ENCODE data around the gene TRPV5.
"Not testable (repeated sequence)": the region's sequence is repeated elsewhere in the genome, so short reads cannot be mapped to it uniquely, and the experiment has no call there.

TRPV5 gene
- total RNA-seq = 0 to 0.06 reads per million in 2 experiments

DNA sequence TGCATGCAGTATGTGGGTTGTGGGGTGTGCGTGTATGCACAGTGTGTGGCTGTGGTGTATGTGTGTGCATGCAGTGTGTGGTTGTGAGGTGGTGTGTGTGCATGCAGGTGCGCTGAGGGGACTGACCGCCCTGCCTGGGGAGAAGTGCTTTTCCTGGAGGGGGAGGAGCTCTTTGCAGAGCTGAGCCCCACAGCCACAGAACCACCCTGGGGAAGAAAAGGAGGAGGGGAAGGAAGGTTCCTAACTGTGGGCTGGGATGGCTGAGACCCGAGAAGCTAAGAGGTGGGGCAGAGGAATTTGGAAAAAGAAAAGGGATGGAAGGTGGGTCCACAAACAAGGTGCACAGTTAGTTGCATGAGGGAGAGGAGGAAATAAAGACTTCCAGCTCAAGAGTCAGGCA, at the start of gene TRPV5:
TRPV5 (minus strand) TSS at position 123 of the 400 bp plus-strand sequence. CDS start 287 bp downstream, outside the sequence.
- DNase-seq (ENCODE audit: low read depth) = no peak

GRCh38 chr7:142978402-142978801, 44.9 kb upstream of the TRPV5 start:
- DNase-seq (ENCODE audit: low read depth) = not testable (repeated sequence)

DNA sequence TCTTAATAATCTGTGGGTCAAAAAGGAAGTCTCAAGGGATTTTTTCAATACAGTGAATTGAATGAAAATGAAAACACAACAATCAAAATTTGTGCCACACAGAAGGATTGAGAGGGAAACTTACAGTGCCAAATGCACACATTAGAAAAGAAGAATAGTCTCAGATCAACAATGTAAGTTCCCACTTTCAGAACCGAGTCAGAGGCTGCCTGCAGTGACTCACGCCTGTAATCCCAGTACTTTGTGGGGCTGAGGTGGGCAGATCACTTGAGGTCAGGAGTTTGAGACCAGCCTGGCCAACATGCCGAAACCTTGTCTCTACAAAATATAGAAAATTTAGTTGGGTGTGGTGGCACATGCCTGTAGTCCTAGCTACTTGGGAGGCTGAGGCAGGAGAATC, 41.1 kb upstream of the TRPV5 start:
- no peak for DNase-seq (ENCODE audit: low read depth)

DNA sequence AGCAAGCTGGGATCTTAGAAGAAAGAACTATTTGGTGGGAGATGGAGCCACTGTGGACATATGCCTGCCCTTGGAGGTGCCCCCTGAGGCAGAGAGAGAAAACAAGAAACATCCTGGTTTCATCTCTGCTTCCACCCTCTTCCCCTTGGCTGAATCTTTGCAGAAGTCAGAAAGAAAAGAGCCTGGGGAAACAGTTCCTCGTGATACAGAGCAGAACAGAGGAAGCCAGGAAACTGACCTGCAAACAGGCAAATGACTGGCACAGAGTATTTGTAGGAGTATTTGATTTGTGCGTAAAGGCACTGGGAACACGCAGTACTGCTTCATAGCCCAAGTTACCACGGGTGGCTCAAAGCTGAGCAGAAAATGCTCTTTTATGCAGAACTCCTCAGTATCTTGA, 35.6 kb upstream of the TRPV5 start:
- no peak for DNase-seq (ENCODE audit: low read depth)

DNA sequence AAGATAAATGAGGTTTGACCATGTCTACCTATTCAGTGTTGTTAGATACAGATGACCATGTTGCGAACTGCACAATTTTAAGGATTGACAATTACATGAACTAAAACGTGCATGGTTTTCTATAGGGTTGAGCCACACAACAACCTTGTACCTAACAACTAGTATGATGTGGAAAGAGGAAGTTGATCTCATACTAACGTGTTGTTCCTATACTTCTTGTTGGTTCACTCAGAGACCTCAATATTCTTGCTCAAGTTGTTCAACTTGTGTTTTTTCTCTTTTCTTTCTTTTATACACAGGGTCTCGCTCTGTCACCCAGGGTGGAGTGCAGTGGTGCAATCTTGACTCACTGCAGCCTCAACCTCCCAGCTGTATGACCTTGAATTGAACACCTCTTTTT, 34.7 kb upstream of the TRPV5 start:
- DNase-seq (ENCODE audit: low read depth) = no peak

DNA sequence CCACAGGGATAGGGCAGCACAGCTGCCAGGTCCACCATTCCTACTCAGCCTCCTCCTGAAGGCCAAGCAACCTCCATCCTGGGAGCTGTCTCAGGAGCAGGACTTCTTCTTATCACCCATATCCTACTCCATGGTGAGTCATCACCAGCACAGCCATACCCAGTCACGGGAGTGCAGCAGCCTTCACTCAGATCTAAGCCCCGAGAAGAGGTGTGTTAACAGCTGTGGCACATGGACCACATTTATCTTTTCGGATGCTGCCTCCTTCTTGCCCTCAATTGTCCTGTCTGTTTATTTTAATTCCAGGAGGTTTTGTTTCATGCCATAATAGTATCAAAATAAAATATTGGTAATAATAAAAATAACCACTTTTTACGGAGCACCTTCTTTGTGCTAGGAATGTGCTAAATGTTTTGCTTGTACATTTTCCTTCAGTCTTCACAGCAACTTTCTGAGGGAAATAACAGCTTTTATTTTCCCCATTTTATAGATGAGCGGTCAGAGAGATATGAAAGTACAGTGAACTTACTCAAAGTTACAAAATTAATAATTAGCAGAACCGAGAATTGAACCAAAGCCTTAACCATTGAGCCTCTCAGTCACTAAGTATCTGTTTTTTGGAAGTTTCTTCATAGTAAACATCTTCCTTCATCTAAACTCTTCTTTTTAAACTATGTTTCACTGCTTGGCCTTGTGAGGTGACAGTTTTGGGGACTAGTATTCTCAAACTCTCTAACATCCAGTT, 31.1 kb upstream of the TRPV5 start:
- no peak for DNase-seq (ENCODE audit: low read depth)

DNA sequence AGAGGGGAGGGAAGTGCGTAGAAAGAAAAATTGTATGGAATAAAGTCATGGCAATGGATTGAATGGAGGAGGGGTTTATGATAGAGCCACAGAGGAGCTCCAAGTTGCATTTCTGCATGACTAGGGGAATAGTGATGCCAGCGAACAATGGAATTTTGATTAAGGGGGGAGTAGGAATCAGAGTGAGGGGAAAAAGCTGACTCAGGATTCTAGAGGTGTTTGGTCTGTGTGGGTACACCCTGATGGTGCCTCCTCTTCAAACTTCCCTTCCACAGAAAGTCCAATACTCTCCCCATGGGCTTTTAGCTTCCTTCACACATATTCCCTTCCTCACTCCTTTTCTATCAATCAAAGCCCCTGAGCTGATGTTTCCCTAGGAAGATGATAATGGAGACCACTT, 30.4 kb upstream of the TRPV5 start:
- no peak for DNase-seq (ENCODE audit: low read depth)

DNA sequence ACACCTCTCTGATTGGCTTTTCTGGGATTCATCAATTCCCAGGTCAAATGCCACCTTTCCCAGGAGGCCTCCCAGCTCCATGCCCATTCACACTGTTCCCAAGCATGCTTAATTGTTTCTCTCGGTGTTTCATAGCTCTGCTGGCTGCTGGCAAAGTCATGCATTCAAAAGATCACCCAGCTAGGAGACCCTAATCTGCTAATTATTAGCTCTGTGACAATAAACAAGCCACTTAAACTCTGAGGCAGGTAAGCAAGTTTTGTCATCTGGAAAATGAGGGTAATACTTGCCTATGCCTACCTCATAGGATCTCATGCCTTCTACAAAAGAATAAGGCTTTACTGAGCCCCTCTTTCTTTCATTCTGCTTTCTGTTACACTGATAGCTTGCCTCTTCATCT, 29.4 kb upstream of the TRPV5 start:
- no peak for DNase-seq (ENCODE audit: low read depth)

GRCh38 chr7:142961973-142962926, 28.7 kb upstream of the TRPV5 start, which contains the start of gene KEL:
Gene KEL (minus strand): TSS chr7:142962363. CDS start chr7:142962206, 157 bp downstream.
- no peak for DNase-seq (ENCODE audit: low read depth)

GRCh38 chr7:142961595-142961972, 28.0 kb upstream of the TRPV5 start:
- no peak for DNase-seq (ENCODE audit: low read depth)

GRCh38 chr7:142960955-142961512, 27.5 kb upstream of the TRPV5 start:
- no peak for DNase-seq (ENCODE audit: low read depth)

GRCh38 chr7:142959202-142959601, 25.7 kb upstream of the TRPV5 start:
- no peak for DNase-seq (ENCODE audit: low read depth)

GRCh38 chr7:142957723-142958122, 24.2 kb upstream of the TRPV5 start:
- no peak for DNase-seq (ENCODE audit: low read depth)

DNA sequence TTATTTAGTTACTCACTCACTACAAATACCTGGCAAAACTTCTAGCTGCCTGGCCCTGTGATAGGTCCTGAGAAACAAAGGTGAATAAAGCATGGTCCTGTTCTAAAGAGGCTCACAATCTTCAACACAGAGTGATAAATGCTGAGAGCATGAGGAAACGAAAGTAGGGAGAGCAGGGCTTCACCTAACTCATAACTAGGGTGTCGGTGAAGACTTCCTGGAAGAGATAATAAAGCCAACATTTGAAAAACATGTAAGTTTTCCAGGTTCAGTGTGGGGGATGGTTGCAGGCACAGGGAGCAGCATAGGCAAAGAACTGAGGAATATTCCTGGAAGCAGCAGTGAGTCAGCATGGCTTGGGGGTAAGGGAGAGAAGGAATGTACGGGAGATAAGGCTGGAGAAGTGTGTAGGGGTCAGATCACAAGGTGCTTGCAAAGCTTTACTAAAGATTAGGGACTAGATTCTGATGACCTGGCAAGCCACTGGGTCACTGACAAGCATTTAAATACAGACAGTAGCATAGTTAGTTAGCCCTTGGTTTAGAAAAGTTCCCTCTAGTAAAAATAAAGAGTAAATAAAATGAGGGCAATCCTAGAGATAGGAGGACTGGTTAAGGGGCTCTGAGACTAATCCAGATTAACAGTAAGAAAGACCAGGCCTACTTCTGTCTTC, 23.5 kb upstream of the TRPV5 start:
- DNase-seq (ENCODE audit: low read depth) = no peak

- no peak for DNase-seq (ENCODE audit: low read depth)
Measured at GRCh38 chr7:142954680-142955268, 21.2 kb upstream of the TRPV5 start.

DNA sequence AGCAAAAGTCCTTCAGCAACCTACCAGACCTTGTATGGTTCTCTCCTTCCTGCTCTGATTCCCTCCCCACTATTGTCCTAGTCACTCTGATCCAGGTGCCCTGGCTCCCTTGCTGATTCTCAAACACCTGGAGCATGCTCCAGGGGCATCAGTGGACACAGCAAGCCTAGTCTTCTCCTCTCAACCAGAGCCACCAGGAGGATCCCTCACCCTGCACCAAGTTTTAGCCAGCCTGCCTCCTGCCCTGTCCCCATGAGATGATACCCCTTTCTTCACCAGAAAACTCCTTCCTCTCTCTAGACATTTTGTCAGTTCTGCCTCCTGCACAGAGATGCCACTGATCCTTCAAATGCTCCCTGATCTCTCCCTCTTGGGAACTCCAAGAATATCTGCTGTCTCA, 16.7 kb upstream of the TRPV5 start:
- no peak for DNase-seq (ENCODE audit: low read depth)

DNA sequence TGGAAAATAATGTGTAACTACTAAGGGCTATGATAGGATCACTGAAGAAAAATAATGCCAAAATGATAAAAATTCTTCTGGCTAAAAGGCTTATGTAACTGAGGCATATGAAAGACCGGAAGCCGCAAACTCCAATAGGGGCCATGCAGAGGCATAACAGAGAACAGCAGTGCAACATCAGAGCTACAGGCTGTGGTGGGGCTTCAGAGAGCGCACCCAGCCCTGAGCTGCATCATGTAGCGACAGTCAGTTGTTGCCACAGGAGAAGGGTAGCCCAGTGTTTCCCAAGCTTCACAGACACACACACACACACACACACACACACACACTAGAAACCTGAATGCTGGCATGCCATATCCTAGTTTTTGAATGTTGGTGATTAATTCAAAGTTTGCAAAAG, 15.1 kb upstream of the TRPV5 start:
- DNase-seq (ENCODE audit: low read depth) = no peak

GRCh38 chr7:142945001-142945400, 11.5 kb upstream of the TRPV5 start:
- no peak for DNase-seq (ENCODE audit: low read depth)

DNA sequence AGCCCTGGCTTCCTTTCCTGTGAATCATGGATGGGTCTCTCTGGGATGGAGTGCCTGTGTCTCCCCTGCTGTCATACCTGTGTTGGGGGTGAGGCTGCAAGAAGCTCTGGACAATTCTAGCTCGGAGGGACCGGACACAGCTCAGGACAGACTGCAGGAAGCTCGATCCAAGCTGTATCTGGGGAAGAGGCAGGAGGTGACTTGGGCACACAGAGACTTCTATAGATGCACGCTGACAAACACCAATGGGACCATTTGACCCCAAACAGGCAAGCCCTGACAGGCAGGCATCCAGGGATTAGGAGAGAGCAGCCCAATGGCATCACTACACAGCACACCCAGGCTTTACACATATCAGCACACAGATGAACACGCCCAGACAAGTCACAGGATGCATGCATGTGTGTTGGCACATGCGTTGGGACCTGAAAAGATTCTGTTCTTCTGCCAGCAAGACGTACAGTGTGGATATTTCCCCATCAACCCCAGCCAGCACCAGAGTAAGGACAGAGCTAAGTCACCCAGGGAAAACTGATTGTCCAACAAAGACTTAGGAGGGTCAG, 10.2 kb upstream of the TRPV5 start:
- DNase-seq (ENCODE audit: low read depth) = no peak

DNA sequence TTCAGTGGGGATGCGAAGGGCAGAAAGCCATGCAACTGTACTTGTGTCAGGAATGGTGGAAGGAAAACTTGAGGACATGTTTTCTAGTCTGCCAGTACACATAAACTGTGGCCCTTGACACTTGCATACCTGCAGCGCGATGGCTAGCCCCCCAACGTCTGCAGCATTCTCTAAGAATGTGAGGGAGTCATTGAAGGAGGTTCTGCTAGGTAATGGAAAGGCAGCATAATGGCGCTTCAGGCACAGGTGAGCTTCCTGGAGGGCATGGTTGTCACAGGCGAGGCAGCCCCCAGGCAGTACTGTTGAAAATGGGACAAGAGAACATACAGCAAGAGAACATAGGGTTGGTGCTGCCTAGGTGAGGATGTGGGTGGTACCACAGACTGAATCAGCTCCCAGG, 9.2 kb upstream of the TRPV5 start:
- DNase-seq (ENCODE audit: low read depth) = no peak

DNA sequence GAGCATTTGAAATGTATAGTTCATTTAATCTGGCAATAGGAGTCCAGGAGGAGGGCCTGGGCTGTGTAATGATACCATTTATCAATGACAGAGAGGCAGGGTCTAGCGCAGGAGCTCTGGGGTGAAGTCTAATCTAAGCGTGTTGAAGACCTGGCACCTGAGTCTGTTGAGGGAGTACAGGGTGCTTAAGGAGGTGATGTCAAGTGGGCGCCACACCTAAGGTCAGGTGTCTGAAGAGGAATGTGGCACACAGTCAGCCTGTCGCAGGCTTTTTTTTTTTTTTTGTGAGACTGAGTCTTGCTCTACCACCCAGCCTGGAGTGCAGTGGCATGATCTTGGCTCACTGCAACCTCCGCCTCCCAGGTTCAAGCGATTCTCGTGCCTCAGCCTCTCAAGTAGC, 8.0 kb upstream of the TRPV5 start:
- no peak for DNase-seq (ENCODE audit: low read depth)

Measured in T follicular helper cell (primary cell).